Mesodermal cell (in vitro differentiated cells): ENCODE measurements around the gene METTL16.

Source experiments
- H3K27ac ChIP-seq: 2 replicates; pipeline ENCODE4 v1.7.0; 2013; ENCODE audit warnings: mild to moderate bottlenecking, low read depth, low read length, moderate library complexity; ENCODE audit not compliant: severe bottlenecking
- H3K36me3 ChIP-seq: 2 replicates; pipeline ENCODE4 v1.7.1; 2013; ENCODE audit warnings: mild to moderate bottlenecking, low read length, moderate library complexity; ENCODE audit not compliant: control insufficient read depth, insufficient read depth
- H3K4me1 ChIP-seq: one replicate; pipeline ENCODE4 v1.7.1; 2013; ENCODE audit warnings: mild to moderate bottlenecking, low read length; ENCODE audit not compliant: insufficient read depth, control insufficient read depth, poor library complexity, severe bottlenecking
- H3K4me3 ChIP-seq: 2 replicates; pipeline ENCODE4 v1.7.0; 2013; ENCODE audit warnings: low read length, control low read depth, mild to moderate bottlenecking; ENCODE audit not compliant: insufficient read depth, poor library complexity, severe bottlenecking; ENCODE audit errors: extremely low read depth
- H3K9me3 ChIP-seq: 2 replicates; pipeline ENCODE4 v1.7.1; 2013; ENCODE audit warnings: mild to moderate bottlenecking, low read length, moderate library complexity; ENCODE audit not compliant: control insufficient read depth
- WGBS, 2 experiments: methylation state at CpG; one replicate each; pipeline ENCODE4 v1.1.5; 2013; ENCODE audit warnings: missing lambda C conversion rate in 2 of 2; ENCODE audit not compliant: insufficient coverage in 2 of 2; 5-methylcytosine and 5-hydroxymethylcytosine counted together

Gene METTL16

DNA sequence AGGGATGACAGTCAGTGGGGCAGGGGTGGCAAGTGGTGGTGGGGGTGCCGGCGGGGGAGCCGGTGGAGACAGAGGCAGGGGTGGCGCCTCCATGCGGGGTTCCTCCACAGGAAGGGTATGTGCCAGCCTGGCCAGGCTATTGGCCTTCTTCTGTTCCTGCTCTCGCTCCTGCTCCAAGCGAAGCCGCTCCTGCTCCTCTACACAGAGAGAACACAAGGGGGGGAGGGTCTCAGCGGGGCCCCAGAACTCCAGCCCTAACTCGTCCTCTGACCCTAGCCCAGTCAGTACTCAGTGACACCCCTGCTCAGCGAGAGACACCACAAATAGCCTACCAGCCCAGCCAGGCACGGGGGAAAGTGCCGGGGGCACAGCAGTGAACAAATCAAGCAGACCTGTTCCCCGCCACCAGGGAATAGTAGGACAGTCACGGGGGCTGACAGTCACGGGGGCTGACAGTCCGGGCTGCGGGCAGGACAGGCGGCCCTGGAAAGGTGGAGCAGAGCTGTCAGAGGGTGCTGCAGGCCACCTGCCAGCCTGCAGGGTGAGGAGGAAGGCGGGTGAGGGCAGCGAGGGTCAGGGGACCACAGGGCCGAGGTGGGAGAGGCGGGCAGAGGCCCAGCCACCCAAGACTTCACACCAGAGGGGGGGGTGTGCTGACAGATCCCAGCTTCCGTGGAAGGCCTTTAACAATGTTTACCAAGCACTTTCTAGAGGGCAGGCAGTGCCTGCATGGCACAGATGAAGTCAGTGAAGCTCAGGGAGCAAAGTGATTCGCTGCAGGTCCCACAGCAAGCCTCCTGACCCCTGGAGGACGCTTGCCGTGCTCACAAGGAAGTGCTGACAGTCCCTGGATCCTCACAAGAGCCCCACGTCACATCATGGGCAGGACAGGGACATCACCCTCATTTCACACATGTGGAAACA lies 116.2 kb downstream of the METTL16 start:
- Histone ChIP-seq H3K27ac (peak overlapping the region; percentile 99), H3K4me3 (peak overlapping the region; percentile 24), H3K36me3 (no peaks in the 10 kb centered on the region), H3K9me3 (no peaks in the 10 kb centered on the region), H3K4me1 (peaks cover 44% of the 10 kb centered on the region)
- 79 to 87% methylated on average over 18 to 24 of the region's 28 CpGs for WGBS, 2 experiments

DNA sequence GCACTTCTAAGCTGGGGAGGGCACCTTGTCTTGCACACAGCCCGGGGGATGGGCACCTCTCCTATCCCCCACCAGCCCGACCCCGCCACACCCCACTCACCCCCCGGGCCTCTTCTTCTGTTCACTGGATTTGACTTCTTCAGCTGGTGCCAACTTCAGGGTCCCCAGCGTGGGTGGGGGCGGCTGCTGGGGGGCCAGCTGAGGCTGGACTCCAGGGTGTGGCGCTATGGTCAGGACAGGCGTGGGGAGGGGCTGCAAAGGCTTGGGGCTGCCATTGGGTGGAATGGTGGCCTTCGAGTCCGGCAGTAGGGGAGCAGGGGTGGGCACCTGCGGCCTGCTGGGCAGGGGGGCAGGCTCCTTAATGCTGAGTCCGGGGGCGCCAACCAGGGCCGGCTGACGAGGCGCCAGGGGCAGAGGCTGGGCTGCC lies 116.9 kb downstream of the METTL16 start:
- H3K4me1 ChIP-seq: peaks cover 51% of the 10 kb centered on the region
- no peak overlapping the region for H3K4me3 ChIP-seq
- no peaks in the 10 kb centered on the region for H3K9me3 ChIP-seq
- no peaks in the 10 kb centered on the region for H3K36me3 ChIP-seq
- H3K27ac ChIP-seq: no peak overlapping the region
- WGBS, 2 experiments: 92 to 96% methylated on average over 7 to 9 of the region's 16 CpGs

DNA sequence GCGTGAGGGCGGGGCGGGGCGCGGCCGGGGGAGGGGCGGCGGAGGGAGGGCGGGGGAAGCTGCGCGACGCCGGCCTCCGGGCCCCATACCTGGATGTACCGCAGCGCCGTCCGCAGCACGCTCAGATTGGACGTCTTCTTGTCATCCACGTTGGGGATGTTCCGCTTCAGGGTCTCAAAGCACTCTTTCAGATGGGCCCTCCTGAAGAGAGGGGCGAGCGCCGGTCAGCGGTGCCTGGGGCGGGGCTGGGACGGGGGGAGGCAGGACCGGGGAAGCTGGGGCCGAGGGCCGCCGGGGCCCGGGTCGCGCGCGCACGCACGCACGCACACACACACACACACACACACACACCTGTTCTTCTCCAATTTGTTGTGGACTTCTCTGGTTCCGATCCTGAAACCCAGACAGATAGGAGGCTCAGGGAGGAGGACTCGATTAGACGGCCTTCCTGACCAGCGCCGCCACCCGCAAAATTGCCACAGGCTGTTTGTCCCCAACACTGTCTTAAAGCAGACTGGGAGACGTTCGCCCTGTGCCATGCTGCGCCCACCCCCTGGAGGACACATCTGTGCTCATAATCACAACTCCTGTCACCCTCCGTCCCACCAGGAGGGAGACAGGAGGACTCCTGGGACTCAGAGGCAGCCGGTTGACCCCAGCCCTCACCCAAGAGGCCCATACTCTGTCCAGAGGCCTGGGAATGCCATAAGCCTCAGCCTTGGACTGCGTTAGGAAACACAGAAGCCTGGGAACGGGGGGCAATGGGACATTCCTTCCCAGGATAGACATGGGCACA lies 117.5 kb downstream of the METTL16 start:
- Histone ChIP-seq H3K4me1 (peaks cover 51% of the 10 kb centered on the region), H3K4me3 (peak overlapping the region; percentile 16), H3K27ac (peak overlapping the region; percentile 99), H3K36me3 (peaks cover 4% of the 10 kb centered on the region), H3K9me3 (no peaks in the 10 kb centered on the region)
- WGBS, 2 experiments: 31 to 54% methylated on average over 21 to 37 of the region's 53 CpGs

GRCh38 chr17:2393174-2393953 lies 118.3 kb downstream of the METTL16 start:
- Histone ChIP-seq H3K4me1 (peaks cover 50% of the 10 kb centered on the region), H3K9me3 (no peaks in the 10 kb centered on the region), H3K27ac (peak overlapping the region; percentile 99), H3K4me3 (peak overlapping the region; percentile 52), H3K36me3 (peaks cover 4% of the 10 kb centered on the region)
- WGBS, 2 experiments: 0% methylated on average over 54 to 60 of the region's 99 CpGs

- Histone ChIP-seq H3K9me3 (no peaks in the 10 kb centered on the region), H3K36me3 (peaks cover 12% of the 10 kb centered on the region), H3K27ac (peak overlapping the region; percentile 99), H3K4me3 (peak overlapping the region; percentile 52), H3K4me1 (peaks cover 42% of the 10 kb centered on the region)
- 7 to 8% methylated on average over 27 to 45 of the region's 83 CpGs for WGBS, 2 experiments
These were observed 119.2 kb downstream of the METTL16 start for GRCh38 chr17:2392252-2393173.

GRCh38 chr17:2391597-2392251 lies 120.0 kb downstream of the METTL16 start:
- Histone ChIP-seq H3K27ac (peak overlapping the region; percentile 76), H3K4me1 (peaks cover 37% of the 10 kb centered on the region), H3K4me3 (peak overlapping the region; percentile 52), H3K36me3 (peaks cover 20% of the 10 kb centered on the region), H3K9me3 (no peaks in the 10 kb centered on the region)
- WGBS, 2 experiments: 88 to 90% methylated on average over 15 to 16 of the region's 18 CpGs

GRCh38 chr17:2390199-2390836 lies 121.4 kb downstream of the METTL16 start:
- no peak overlapping the region for H3K27ac ChIP-seq
- H3K4me3 ChIP-seq: no peak overlapping the region
- no peaks in the 10 kb centered on the region for H3K9me3 ChIP-seq
- 96 to 99% methylated on average over 11 to 12 of the region's 12 CpGs for WGBS, 2 experiments
- peaks cover 20% of the 10 kb centered on the region for H3K36me3 ChIP-seq
- H3K4me1 ChIP-seq: peaks cover 33% of the 10 kb centered on the region

GRCh38 chr17:2388683-2389055 lies 123.0 kb downstream of the METTL16 start:
- Histone ChIP-seq H3K36me3 (peaks cover 25% of the 10 kb centered on the region), H3K4me3 (no peak overlapping the region), H3K4me1 (peaks cover 39% of the 10 kb centered on the region), H3K27ac (no peak overlapping the region), H3K9me3 (no peaks in the 10 kb centered on the region)
- WGBS, 2 experiments: 89 to 90% methylated on average over 12 to 15 of the region's 15 CpGs

DNA sequence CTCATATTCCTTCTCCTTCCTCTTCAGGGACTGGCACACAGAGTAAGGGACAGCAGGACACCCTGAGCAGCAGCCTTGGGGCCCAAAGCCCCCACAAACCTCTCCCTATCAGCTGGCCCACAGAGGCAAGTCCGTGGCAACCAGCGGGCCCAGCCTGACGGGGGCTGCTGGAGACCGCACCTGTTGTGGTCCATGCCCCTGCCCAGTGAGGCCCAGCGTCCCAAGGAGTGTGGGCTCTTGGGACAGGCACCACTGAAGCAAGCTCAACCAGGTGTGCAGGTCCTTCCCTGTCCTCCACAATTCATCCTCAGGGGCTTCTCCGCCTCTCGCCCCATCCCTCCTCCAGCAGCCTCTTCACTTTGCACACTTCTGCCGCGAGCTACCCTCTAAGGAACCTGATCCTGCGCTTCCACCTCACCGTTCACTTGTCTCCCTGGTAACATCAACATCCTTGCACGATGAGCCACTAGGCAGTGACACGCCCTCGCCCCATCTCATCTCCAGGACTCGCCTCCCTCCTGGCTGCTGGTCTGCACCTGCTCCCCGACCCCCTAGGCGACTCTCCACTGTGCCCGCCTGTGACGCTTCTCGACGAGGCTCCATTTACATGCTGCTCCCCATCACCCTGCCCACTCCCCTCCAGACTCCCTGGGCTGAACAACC lies 123.5 kb downstream of the METTL16 start:
- Histone ChIP-seq H3K4me3 (no peak overlapping the region), H3K27ac (no peak overlapping the region), H3K4me1 (peaks cover 43% of the 10 kb centered on the region), H3K9me3 (no peaks in the 10 kb centered on the region), H3K36me3 (peaks cover 25% of the 10 kb centered on the region)
- 92 to 94% methylated on average over 17 to 18 of the region's 21 CpGs for WGBS, 2 experiments
